K562 (cell line): ENCODE measurements around the gene SHROOM3. TPM values are rescaled to one million over a fixed set of nuclear protein-coding genes. Genes with fewer than 3 reads are reported as not detected.

ENCODE experiments used
- CHAMP1 ChIP-seq: fragments of 450-650 bp; IDR thresholded peaks from 2 replicates; pipeline ENCODE4 v1.6.1; 2016; ENCODE audit warnings: mild to moderate bottlenecking
- CHD7 ChIP-seq: fragments of 200-600 bp; sonication (generic); IDR thresholded peaks from one replicate; pipeline ENCODE4 v1.6.1; 2012; ENCODE audit warnings: mild to moderate bottlenecking, low read depth, low read length, inconsistent platforms
- ETS2 ChIP-seq: IDR thresholded peaks from 2 replicates; pipeline ENCODE4 v1.6.1; 2016; ENCODE audit warnings: borderline replicate concordance, missing genetic modification characterization, mild to moderate bottlenecking, moderate library complexity, missing compliant biosample characterization; ENCODE audit not compliant: poor library complexity, severe bottlenecking
- MCM2 ChIP-seq: fragments of 450-650 bp; IDR thresholded peaks from 2 replicates; pipeline ENCODE4 v1.6.1; 2017; ENCODE audit warnings: low read depth, mild to moderate bottlenecking
- ZBTB8A ChIP-seq: fragments of 450-650 bp; IDR thresholded peaks from 2 replicates; pipeline ENCODE4 v1.6.1; 2018; ENCODE audit warnings: mild to moderate bottlenecking, moderate library complexity; ENCODE audit not compliant: partially characterized antibody
- ZSCAN32 ChIP-seq: fragments of 450-650 bp; formaldehyde crosslinking; IDR thresholded peaks from 2 replicates; pipeline ENCODE4 v1.4.0; 2020; ENCODE audit warnings: mild to moderate bottlenecking, moderate library complexity
- polyA plus RNA-seq, 8 experiments: library from polyadenylated mRNA; depleted of rRNA in 4 of 8; stranded (reverse) in 5 of 8; unstranded in 3 of 8; fragments of >200 nt; fragmentation: Nextera tagmentation in 2 of 8; fragmentation: Illumina TruSeq in 1 of 8; extraction: Ambion mirVana in 2 of 8; extraction: Trizol in 1 of 8; gene quantifications; 2 replicates each; pipeline versions ENCODE4 v1.2.1 to v1.2.3, GENCODE V29; 2011 to 2014; ENCODE audit warnings: inconsistent platforms in 1 of 8, missing spikeins in 1 of 8
- total RNA-seq, 7 experiments: library from RNA; depleted of rRNA in 6 of 7; stranded (reverse); fragments of >200 nt in 6 of 7; fragmentation: Illumina TruSeq in 2 of 7; extraction: Trizol in 2 of 7; gene quantifications; 2 replicates each; pipeline versions ENCODE4 v1.2.1 to v1.2.3, GENCODE V29; 2011 to 2021; ENCODE audit warnings: low replicate concordance in 1 of 7

The SHROOM3 gene
- total and polyA plus RNA-seq, 9 of the 15 experiments (the other 6 are each of a cell fraction or from before 2014, with no cell fraction given), result 0.01 to 0.07 TPM; not detected in 7

- TF ChIP-seq CHD7, result no peak
- no peak for TF ChIP-seq MCM2
- no peak for TF ChIP-seq ZSCAN32
- TF ChIP-seq ZBTB8A, result no peak
- no peak for TF ChIP-seq ETS2 (tag)
- no peak for TF ChIP-seq CHAMP1
Measured at GRCh38 chr4:76654084-76654483, 219.1 kb downstream of the SHROOM3 start (continued).
